PC-9 (cell line): ENCODE data around the gene KIF5A. TPM values are rescaled to one million over a fixed set of nuclear protein-coding genes. Genes with fewer than 3 reads are reported as not detected.

ENCODE experiments used
- microRNA-seq: library from miRNA; unstranded; fragments of <30 nt; microRNA quantifications from one replicate; pipeline ENCODE4 v1.2.0, GENCODE V29; 2021; ENCODE audit warnings: borderline number of aligned reads, borderline replicate concordance
- total RNA-seq: library from RNA; stranded (reverse); gene quantifications from 2 replicates; pipeline ENCODE4 v1.2.3, GENCODE V29; 2021

KIF5A gene
- total RNA-seq, 1 experiment from 2014 or later, result 0.07 TPM

Small RNA genes lying within 50 kb of the gene (microRNA-seq; reads per million reads assigned to microRNA genes)
- gene MIR616, result not detected
- not detected for gene MIR6758

Other genes starting within 250 kb of the KIF5A start
- 54.4 and 65.1 TPM in 2 replicates for gene R3HDM2, start 119.0 kb upstream of the KIF5A start, total RNA-seq
- gene INHBC, start 115.3 kb upstream of the KIF5A start, total RNA-seq, result 0.35 TPM in 1 of 2 replicates, not detected in the other
- gene INHBE, start 94.7 kb upstream of the KIF5A start, total RNA-seq, result 0.73 and 0.90 TPM in 2 replicates
- gene GLI1, start 90.3 kb upstream of the KIF5A start, total RNA-seq, result not detected in 2 replicates
- not detected in 2 replicates for gene ARHGAP9, start 70.2 kb upstream of the KIF5A start, total RNA-seq
- 307 and 366 TPM in 2 replicates for gene MARS1, start 62.0 kb upstream of the KIF5A start, total RNA-seq
- 15.6 and 17.3 TPM in 2 replicates for gene DDIT3, start 29.5 kb upstream of the KIF5A start, total RNA-seq
- 47.3 and 78.4 TPM in 2 replicates for gene MBD6, start 27.2 kb upstream of the KIF5A start, total RNA-seq
- 93.4 and 105 TPM in 2 replicates for gene DCTN2, start 2.9 kb upstream of the KIF5A start, total RNA-seq
- 47.7 and 48.7 TPM in 2 replicates for gene PIP4K2C, start 41.1 kb downstream of the KIF5A start, total RNA-seq
- 16.2 and 18.1 TPM in 2 replicates for gene DTX3, start 54.8 kb downstream of the KIF5A start, total RNA-seq
- 12.9 and 18.8 TPM in 2 replicates for gene ARHGEF25, start 61.4 kb downstream of the KIF5A start, total RNA-seq
- gene B4GALNT1, start 83.2 kb downstream of the KIF5A start, total RNA-seq, result 15.0 and 17.9 TPM in 2 replicates
- 96.7 and 108 TPM in 2 replicates for gene OS9, start 144.1 kb downstream of the KIF5A start, total RNA-seq
- 0.40 and 0.50 TPM in 2 replicates for gene AGAP2, start 188.7 kb downstream of the KIF5A start, total RNA-seq
- gene TSPAN31, start 195.0 kb downstream of the KIF5A start, total RNA-seq, result 18.2 and 22.5 TPM in 2 replicates
- gene CDK4, start 202.3 kb downstream of the KIF5A start, total RNA-seq, result 156 and 194 TPM in 2 replicates
- gene MARCHF9, start 205.1 kb downstream of the KIF5A start, total RNA-seq, result 18.9 and 21.2 TPM in 2 replicates
- gene CYP27B1, start 217.0 kb downstream of the KIF5A start, total RNA-seq, result 1.6 and 1.8 TPM in 2 replicates
- gene METTL1, start 222.1 kb downstream of the KIF5A start, total RNA-seq, result 15.8 and 17.9 TPM in 2 replicates
- gene EEF1AKMT3, start 222.6 kb downstream of the KIF5A start, total RNA-seq, result 13.1 and 17.8 TPM in 2 replicates
- 38.1 and 44.8 TPM in 2 replicates for gene TSFM, start 232.7 kb downstream of the KIF5A start, total RNA-seq